Measurements from ENCODE around the gene IKBIP.

DNA sequence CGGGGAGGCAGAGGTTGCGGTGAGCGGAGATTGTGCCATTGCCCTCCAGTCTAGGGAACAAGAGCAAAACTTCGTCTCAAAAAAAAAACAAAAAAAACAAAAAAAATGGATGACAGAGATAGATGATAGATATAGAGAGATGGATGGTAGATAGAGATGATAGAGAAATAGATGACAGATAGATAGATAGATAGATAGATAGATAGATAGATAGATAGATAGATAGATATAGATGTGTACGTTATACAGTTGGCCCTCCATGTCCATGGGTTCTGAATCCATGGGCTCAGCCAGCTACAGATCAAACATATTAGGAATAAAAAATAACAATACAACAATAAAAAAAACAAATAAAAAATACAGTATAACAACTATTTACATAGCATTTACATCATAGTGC lies 63.9 kb downstream of the IKBIP start:
- TF ChIP-seq, protein P1, sequence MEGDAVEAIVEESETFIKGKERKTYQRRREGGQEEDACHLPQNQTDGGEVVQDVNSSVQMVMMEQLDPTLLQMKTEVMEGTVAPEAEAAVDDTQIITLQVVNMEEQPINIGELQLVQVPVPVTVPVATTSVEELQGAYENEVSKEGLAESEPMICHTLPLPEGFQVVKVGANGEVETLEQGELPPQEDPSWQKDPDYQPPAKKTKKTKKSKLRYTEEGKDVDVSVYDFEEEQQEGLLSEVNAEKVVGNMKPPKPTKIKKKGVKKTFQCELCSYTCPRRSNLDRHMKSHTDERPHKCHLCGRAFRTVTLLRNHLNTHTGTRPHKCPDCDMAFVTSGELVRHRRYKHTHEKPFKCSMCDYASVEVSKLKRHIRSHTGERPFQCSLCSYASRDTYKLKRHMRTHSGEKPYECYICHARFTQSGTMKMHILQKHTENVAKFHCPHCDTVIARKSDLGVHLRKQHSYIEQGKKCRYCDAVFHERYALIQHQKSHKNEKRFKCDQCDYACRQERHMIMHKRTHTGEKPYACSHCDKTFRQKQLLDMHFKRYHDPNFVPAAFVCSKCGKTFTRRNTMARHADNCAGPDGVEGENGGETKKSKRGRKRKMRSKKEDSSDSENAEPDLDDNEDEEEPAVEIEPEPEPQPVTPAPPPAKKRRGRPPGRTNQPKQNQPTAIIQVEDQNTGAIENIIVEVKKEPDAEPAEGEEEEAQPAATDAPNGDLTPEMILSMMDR (IDR thresholded peaks at IDR 0.05; ENCODE audit: insufficient read depth, low read length, poor library complexity, severe bottlenecking), result no peak
- no peak for TF ChIP-seq EZH2phosphoT487 (conservative IDR thresholded peaks at IDR 0.05; ENCODE audit: low read length)
